Neutrophil (primary cell): Measurements from ENCODE around the gene AP3B1.

Experiments
- H3K27ac ChIP-seq: fragments of 200-600 bp; sonication (generic); 2 replicates; pipeline ENCODE4 v1.5.1; 2016; ENCODE audit warnings: mild to moderate bottlenecking, moderate library complexity
- H3K27me3 ChIP-seq: fragments of 200-600 bp; sonication (generic); 2 replicates; pipeline ENCODE4 v1.6.0; 2016; ENCODE audit warnings: mild to moderate bottlenecking
- H3K36me3 ChIP-seq: fragments of 200-600 bp; sonication (generic); 2 replicates; pipeline ENCODE4 v1.5.1; 2017
- H3K4me1 ChIP-seq, 2 experiments: fragments of 200-600 bp in 1 of 2; sonication (generic) in 1 of 2; 1 replicate in 1 of 2; 2 replicates in 1 of 2; pipeline versions ENCODE4 v1.5.1 to v1.6.1; 2013 to 2016; ENCODE audit warnings: low read depth in 1 of 2, low read length in 1 of 2, mild to moderate bottlenecking in 1 of 2, moderate library complexity in 1 of 2; ENCODE audit not compliant: control insufficient read depth in 1 of 2, insufficient read depth in 1 of 2
- H3K4me3 ChIP-seq, 2 experiments: fragments of 200-600 bp in 1 of 2; sonication (generic) in 1 of 2; 1 replicate in 1 of 2; 2 replicates in 1 of 2; pipeline ENCODE4 v1.5.1; 2013 to 2016; ENCODE audit warnings: low read depth in 1 of 2, low read length in 1 of 2, mild to moderate bottlenecking in 1 of 2, moderate library complexity in 1 of 2
- H3K9me3 ChIP-seq: fragments of 200-600 bp; sonication (generic); 2 replicates; pipeline ENCODE4 v1.5.1; 2016
- CTCF ChIP-seq: fragments of 200-600 bp; sonication (generic); IDR thresholded peaks from 2 replicates; pipeline ENCODE4 v1.5.1; 2016; ENCODE audit warnings: antibody characterized with exemption

AP3B1 gene

GRCh38 chr5:78235289-78235688 lies 59.2 kb downstream of the AP3B1 start:
- Histone ChIP-seq H3K4me1 (peaks cover 0 to 5% of the 10 kb centered on the region in 2 experiments), H3K36me3 (peaks cover 5% of the 10 kb centered on the region), H3K9me3 (no peaks in the 10 kb centered on the region), H3K4me3 (no peak overlapping the region), H3K27me3 (no peaks in the 10 kb centered on the region), H3K27ac (no peak overlapping the region)
- TF ChIP-seq CTCF: no peak

GRCh38 chr5:78234804-78235203 lies 59.7 kb downstream of the AP3B1 start:
- Histone ChIP-seq H3K4me3 (no peak overlapping the region), H3K27me3 (no peaks in the 10 kb centered on the region), H3K4me1 (peaks cover 0 to 5% of the 10 kb centered on the region in 2 experiments), H3K36me3 (peaks cover under 1% of the 10 kb centered on the region), H3K9me3 (no peaks in the 10 kb centered on the region), H3K27ac (no peak overlapping the region)
- TF ChIP-seq CTCF: no peak

- H3K36me3 ChIP-seq: peaks cover 5% of the 10 kb centered on the region
- H3K27ac ChIP-seq: no peak overlapping the region
- H3K4me3 ChIP-seq: no peak overlapping the region
- TF ChIP-seq CTCF: no peak
- no peaks in the 10 kb centered on the region for H3K9me3 ChIP-seq
- no peaks in the 10 kb centered on the region for H3K4me1 ChIP-seq
- H3K27me3 ChIP-seq: no peaks in the 10 kb centered on the region
These were observed 62.3 kb downstream of the AP3B1 start for GRCh38 chr5:78232163-78232562.

- Histone ChIP-seq H3K36me3 (peaks cover 27% of the 10 kb centered on the region), H3K27ac (no peak overlapping the region), H3K9me3 (no peaks in the 10 kb centered on the region), H3K4me1 (no peaks in the 10 kb centered on the region), H3K4me3 (no peak overlapping the region), H3K27me3 (no peaks in the 10 kb centered on the region)
- no peak for TF ChIP-seq CTCF
These were observed 70.1 kb downstream of the AP3B1 start for GRCh38 chr5:78224358-78224757.

GRCh38 chr5:78221964-78222451 lies 72.5 kb downstream of the AP3B1 start:
- no peak overlapping the region for H3K4me3 ChIP-seq
- H3K27me3 ChIP-seq: no peaks in the 10 kb centered on the region
- H3K9me3 ChIP-seq: no peaks in the 10 kb centered on the region
- H3K27ac ChIP-seq: peak overlapping the region; percentile 57
- TF ChIP-seq CTCF: no peak
- H3K4me1 ChIP-seq: no peaks in the 10 kb centered on the region
- H3K36me3 ChIP-seq: peaks cover 20% of the 10 kb centered on the region

GRCh38 chr5:78221467-78221866 lies 73.0 kb downstream of the AP3B1 start:
- TF ChIP-seq CTCF: no peak
- Histone ChIP-seq H3K27me3 (no peaks in the 10 kb centered on the region), H3K9me3 (no peaks in the 10 kb centered on the region)

More at GRCh38 chr5:78221467-78221866, 73.0 kb downstream of the AP3B1 start:
- Histone ChIP-seq H3K4me1 (no peaks in the 10 kb centered on the region), H3K36me3 (peaks cover 19% of the 10 kb centered on the region), H3K27ac (no peak overlapping the region), H3K4me3 (no peak overlapping the region)
